Endothelial cell of umbilical vein (primary cell): Measurements from ENCODE around the gene NTN1. TPM values are rescaled to one million over a fixed set of nuclear protein-coding genes. Genes with fewer than 3 reads are reported as not detected.

Experiments used
- BruUV-seq: library from RNA; stranded (reverse); fragments of 400-500 nt; replicated peaks from 2 replicates; lab custom pipeline; 2021; lab: Mats Ljungman, UMichigan
- CTCF ChIA-PET: fragments of 300-600, 350-600 bp; sonication (Branson Sonifier 250); formaldehyde crosslinking; loops from one replicate; lab custom pipeline; 2021; ENCODE audit warnings: antibody characterized with exemption, inconsistent platforms; lab: Charles Lee
- POLR2A ChIA-PET: fragments of 300-600, 350-600 bp; sonication (Branson Sonifier 250); formaldehyde crosslinking; loops from one replicate; lab custom pipeline; 2021; ENCODE audit warnings: antibody characterized with exemption, inconsistent platforms; lab: Charles Lee
- DNase-seq: peaks from one replicate; pipeline ENCODE4 v3.0.0-alpha.2; 2011; ENCODE audit warnings: low read depth, low spot score
- FAIRE-seq: peaks from 2 replicates; lab custom pipeline; 2011; peaks lifted over from hg19 to GRCh38; lab: Jason Lieb, UNC
- H2AFZ ChIP-seq: 2 replicates; pipeline ENCODE4 v1.6.0; 2012; ENCODE audit warnings: low read depth, low read length, control low read depth, inconsistent platforms
- H3K27ac ChIP-seq: 2 replicates; pipeline ENCODE4 v1.5.1; 2011; ENCODE audit warnings: low read depth, mild to moderate bottlenecking, control low read depth, low read length, moderate library complexity; ENCODE audit not compliant: insufficient read depth
- H3K27me3 ChIP-seq, 2 experiments: 2 replicates each; pipeline versions ENCODE4 v1.6.0 to v1.6.1; 2011; ENCODE audit warnings: low read length in 2 of 2, mixed read lengths in 1 of 2; ENCODE audit not compliant: control insufficient read depth in 2 of 2, insufficient read depth in 2 of 2
- H3K36me3 ChIP-seq, 2 experiments: 2 replicates in 1 of 2; 3 replicates in 1 of 2; pipeline ENCODE4 v1.5.1; 2011; ENCODE audit warnings: low read length in 2 of 2, mild to moderate bottlenecking in 1 of 2, moderate library complexity in 1 of 2; ENCODE audit not compliant: control insufficient read depth in 2 of 2, insufficient read depth in 2 of 2; ENCODE audit errors: extremely low read depth in 1 of 2
- H3K4me1 ChIP-seq: 3 replicates; pipeline ENCODE4 v1.5.1; 2011; ENCODE audit warnings: mild to moderate bottlenecking, low read length; ENCODE audit not compliant: control insufficient read depth, insufficient read depth; ENCODE audit errors: extremely low read depth
- H3K4me2 ChIP-seq: 2 replicates; pipeline ENCODE4 v1.6.1; 2011; ENCODE audit warnings: low read length, control low read depth, mixed read lengths; ENCODE audit not compliant: insufficient read depth
- H3K4me3 ChIP-seq, 3 experiments: fragments of 200-600 bp in 1 of 3; sonication (generic), shearing (Covaris generic) in 1 of 3; replicated peaks in 1 of 3; 2 replicates each; pipeline ENCODE4 v1.5.1; 2011 to 2016; ENCODE audit warnings: control low read depth in 3 of 3, low read length in 3 of 3, mild to moderate bottlenecking in 2 of 3, inconsistent platforms in 1 of 3, low read depth in 1 of 3, moderate library complexity in 1 of 3; ENCODE audit not compliant: insufficient read depth in 1 of 3
- H3K79me2 ChIP-seq: 2 replicates; pipeline ENCODE4 v1.6.0; 2012; ENCODE audit warnings: low read length, inconsistent platforms; ENCODE audit not compliant: control insufficient read depth, insufficient read depth
- H3K9ac ChIP-seq: replicated peaks from 2 replicates; pipeline ENCODE3; 2011; ENCODE audit warnings: low read length, control low read depth; ENCODE audit not compliant: insufficient read depth; ENCODE audit errors: extremely low read depth
- H3K9me1 ChIP-seq: replicated peaks from 3 replicates; pipeline ENCODE4 v1.6.0; 2011; ENCODE audit warnings: mild to moderate bottlenecking, low read length; ENCODE audit not compliant: control insufficient read depth, insufficient read depth; ENCODE audit errors: extremely low read depth
- H3K9me3 ChIP-seq: replicated peaks from 2 replicates; pipeline ENCODE4 v1.5.1; 2012; ENCODE audit warnings: low read length, inconsistent platforms; ENCODE audit not compliant: control insufficient read depth, insufficient read depth
- H4K20me1 ChIP-seq: replicated peaks from 2 replicates; pipeline ENCODE3; 2011; ENCODE audit warnings: mild to moderate bottlenecking, low read length; ENCODE audit not compliant: control insufficient read depth, insufficient read depth; ENCODE audit errors: extremely low read depth
- CTCF ChIP-seq, 2 donors: IDR thresholded peaks; 1 replicate in 1 of 2; 2 replicates in 1 of 2; pipeline ENCODE4 v1.5.1; 2011; ENCODE audit warnings: low read length in 2 of 2, mild to moderate bottlenecking in 2 of 2, moderate library complexity in 2 of 2, control low read depth in 1 of 2, inconsistent platforms in 1 of 2, low read depth in 1 of 2; ENCODE audit not compliant: insufficient read depth in 1 of 2; ENCODE audit errors: extremely low read depth in 1 of 2
- EZH2 ChIP-seq: IDR thresholded peaks from 2 replicates; pipeline ENCODE4 v1.6.1; 2012; ENCODE audit warnings: borderline replicate concordance, low read depth, mild to moderate bottlenecking, moderate library complexity, low read length, inconsistent platforms; ENCODE audit not compliant: severe bottlenecking
- FOS ChIP-seq: IDR thresholded peaks from 2 replicates; pipeline ENCODE4 v1.6.1; 2011; ENCODE audit warnings: mild to moderate bottlenecking, low read length, moderate library complexity, borderline replicate concordance; ENCODE audit not compliant: insufficient read depth
- GATA2 ChIP-seq: IDR thresholded peaks from 2 replicates; pipeline ENCODE4 v1.7.0; 2011; ENCODE audit warnings: low read depth, mild to moderate bottlenecking, moderate library complexity, mixed read lengths, low read length; ENCODE audit not compliant: insufficient read length, insufficient read depth
- JUN ChIP-seq: IDR thresholded peaks from 2 replicates; pipeline ENCODE4 v1.6.1; 2011; ENCODE audit warnings: borderline replicate concordance, low read depth; ENCODE audit not compliant: insufficient read length, insufficient read depth
- MYC ChIP-seq: IDR thresholded peaks from one replicate; pipeline ENCODE4 v1.6.1; 2011; ENCODE audit warnings: mild to moderate bottlenecking, low read depth, low read length
- POLR2A ChIP-seq: IDR thresholded peaks from 2 replicates; pipeline ENCODE4 v1.6.1; 2012; ENCODE audit warnings: low read depth, mild to moderate bottlenecking, control low read depth, low read length
- POLR2AphosphoS5 ChIP-seq: IDR thresholded peaks from 2 replicates; pipeline ENCODE4 v1.6.1; 2012; ENCODE audit warnings: low read depth, mild to moderate bottlenecking, control low read depth, low read length, moderate library complexity; ENCODE audit not compliant: insufficient read depth
- dilution Hi-C: fragments of 300-500 bp; cut with MboI; formaldehyde crosslinking; loops from one replicate; pipeline ENCODE4 v1.15.0; 2019; ENCODE audit warnings: low sequenced_read_pairs; ENCODE audit not compliant: extremely low pct_ligation_motif_present
- intact Hi-C: fragments of 100-400 bp; cut with micrococcal nuclease; formaldehyde crosslinking; loops from one replicate; pipeline ENCODE4 v1.10.0; 2022
- polyA plus RNA-seq, 4 experiments: library from polyadenylated mRNA; depleted of rRNA in 3 of 4; stranded (reverse) in 3 of 4; unstranded in 1 of 4; fragments of >200 nt; gene quantifications; 2 replicates each; pipeline versions ENCODE4 v1.2.1 to v1.2.3, GENCODE V29; 2011 to 2012; ENCODE audit warnings: missing spikeins in 1 of 4
- total RNA-seq: library from RNA; stranded (reverse); gene quantifications from 2 replicates; pipeline ENCODE4 v1.2.3, GENCODE V29; 2021
- TF ChIP-seq, protein P1 (sequence below): IDR thresholded peaks from 2 replicates; pipeline ENCODE4 v1.6.1; 2011; ENCODE audit not compliant: insufficient read depth, insufficient read length

NTN1 gene
- total and polyA plus RNA-seq, 2 donors (not counting 3 experiments of a cell fraction or from before 2014, with no cell fraction given), result 0.10 to 0.18 TPM

GRCh38 chr17:8976638-8977037 lies 44.7 kb upstream of the NTN1 start:
- no peak for FAIRE-seq
- Histone ChIP-seq H3K4me2 (no peak overlapping the region), H3K9me1 (no peaks in the 10 kb centered on the region), H3K4me1 (no peaks in the 10 kb centered on the region), H3K27ac (no peak overlapping the region), H3K4me3 (no peak overlapping the region), H3K27me3 (no peaks in the 10 kb centered on the region), H2AFZ (no peak overlapping the region), H3K79me2 (no peaks in the 10 kb centered on the region), H3K9ac (no peak overlapping the region), H3K36me3 (no peaks in the 10 kb centered on the region), H3K9me3 (no peaks in the 10 kb centered on the region), H4K20me1 (no peaks in the 10 kb centered on the region)
- no peak for TF ChIP-seq FOS
- no peak for TF ChIP-seq CTCF (IDR thresholded peaks at IDR 0.05; ENCODE audit: extremely low read depth in 1 of 2, insufficient read depth in 1 of 2, low read depth in 1 of 2, low read length in 2 of 2)
- TF ChIP-seq POLR2A, result no peak
- no peak for TF ChIP-seq EZH2
- TF ChIP-seq, protein P1, sequence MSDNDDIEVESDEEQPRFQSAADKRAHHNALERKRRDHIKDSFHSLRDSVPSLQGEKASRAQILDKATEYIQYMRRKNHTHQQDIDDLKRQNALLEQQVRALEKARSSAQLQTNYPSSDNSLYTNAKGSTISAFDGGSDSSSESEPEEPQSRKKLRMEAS, result no peak
- no peak for TF ChIP-seq JUN
- no peak for TF ChIP-seq GATA2
- no peak for TF ChIP-seq POLR2AphosphoS5
- no peak for TF ChIP-seq MYC
- POLR2A ChIA-PET, result no interaction called here
- dilution Hi-C loops, result no loop called here
- intact Hi-C loops, result no loop called here
- no TSS peak for BruUV-seq
- CTCF ChIA-PET, result no interaction called here
- no peak for DNase-seq
